GM21528 (cell line): ENCODE data around the gene CSGALNACT2.
"Not testable (repeated sequence)": the region's sequence is repeated elsewhere in the genome, so short reads cannot be mapped to it uniquely, and the experiment has no call there.

Experiments used
- ATAC-seq: cut with Tn5 transposase; IDR thresholded peaks from one replicate; pipeline ENCODE4 v1.9.1; 2021; ENCODE audit warnings: mild to moderate bottlenecking, moderate library complexity; ENCODE audit not compliant: unreplicated experiment, low FRiP score

Gene CSGALNACT2

GRCh38 chr10:43136995-43137716 lies 1.1 kb upstream of the CSGALNACT2 start:
- ATAC-seq = no peak

GRCh38 chr10:43137717-43138020 lies 576 bp upstream of the CSGALNACT2 start:
- peak; percentile 16 for ATAC-seq

DNA sequence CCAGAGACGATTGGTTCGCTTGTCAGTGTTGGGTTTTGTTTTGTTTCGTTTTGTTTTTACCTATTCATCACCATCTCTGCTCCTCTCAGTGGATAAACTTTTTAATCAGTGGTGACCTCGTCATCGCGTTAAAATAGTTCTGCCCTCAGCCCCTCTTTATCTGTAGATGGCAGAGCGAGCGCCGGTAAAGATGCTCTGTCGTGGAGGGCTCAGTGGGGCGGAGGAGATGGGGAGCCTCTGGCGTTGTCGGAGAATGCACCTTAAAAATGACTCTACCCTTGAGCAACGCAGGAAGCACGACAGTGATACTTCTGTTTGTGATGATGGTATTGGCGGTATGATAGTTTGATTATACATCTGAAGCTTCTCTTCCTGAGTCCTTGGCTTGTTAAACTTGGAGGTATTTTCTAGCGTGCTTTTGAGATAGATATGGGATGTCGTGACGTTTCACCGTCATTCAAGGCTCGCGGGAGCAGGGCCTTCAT lies 554 bp downstream of the CSGALNACT2 start:
- peak; percentile 37 for ATAC-seq

GRCh38 chr10:43141421-43141820 lies 3.2 kb downstream of the CSGALNACT2 start:
- ATAC-seq = no peak

GRCh38 chr10:43145311-43145710 lies 7.1 kb downstream of the CSGALNACT2 start:
- no peak for ATAC-seq

DNA sequence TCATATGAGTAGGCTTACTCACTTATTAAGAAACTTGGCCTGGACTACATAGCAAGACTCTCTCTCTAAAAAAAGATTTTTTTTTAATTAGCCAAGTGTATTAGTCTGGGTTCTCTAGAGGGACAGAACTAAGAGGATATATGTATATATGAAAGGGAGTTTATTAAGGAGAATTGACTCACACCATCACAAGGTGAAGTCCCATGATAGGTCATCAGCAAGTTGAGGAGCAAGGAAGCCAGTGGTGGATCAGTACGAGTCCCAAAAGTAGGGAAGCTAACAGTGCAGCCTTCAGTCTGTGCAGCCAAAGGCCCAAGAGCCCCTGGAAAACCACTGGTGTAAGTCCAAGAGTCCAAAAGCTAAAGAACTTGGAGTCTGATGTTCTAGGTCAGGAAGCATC lies 7.7 kb downstream of the CSGALNACT2 start:
- ATAC-seq = not testable (repeated sequence)

- ATAC-seq = no peak
Observed at GRCh38 chr10:43151371-43151770, 13.1 kb downstream of the CSGALNACT2 start.

- no peak for ATAC-seq
Observed at GRCh38 chr10:43153901-43154300, 15.7 kb downstream of the CSGALNACT2 start.

DNA sequence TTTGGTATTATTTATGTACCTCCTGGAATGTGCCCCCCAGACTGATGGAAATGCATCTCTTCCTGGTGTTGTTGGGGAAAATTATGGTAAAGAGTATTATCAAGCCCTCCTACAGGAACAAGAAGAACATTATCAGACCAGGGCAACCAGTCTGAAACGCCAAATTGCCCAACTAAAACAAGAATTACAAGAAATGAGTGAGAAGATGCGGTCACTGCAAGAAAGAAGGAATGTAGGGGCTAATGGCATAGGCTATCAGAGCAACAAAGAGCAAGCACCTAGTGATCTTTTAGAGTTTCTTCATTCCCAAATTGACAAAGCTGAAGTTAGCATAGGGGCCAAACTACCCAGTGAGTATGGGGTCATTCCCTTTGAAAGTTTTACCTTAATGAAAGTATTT lies 17.0 kb downstream of the CSGALNACT2 start:
- ATAC-seq = no peak

GRCh38 chr10:43155741-43156140 lies 17.5 kb downstream of the CSGALNACT2 start:
- ATAC-seq = no peak

DNA sequence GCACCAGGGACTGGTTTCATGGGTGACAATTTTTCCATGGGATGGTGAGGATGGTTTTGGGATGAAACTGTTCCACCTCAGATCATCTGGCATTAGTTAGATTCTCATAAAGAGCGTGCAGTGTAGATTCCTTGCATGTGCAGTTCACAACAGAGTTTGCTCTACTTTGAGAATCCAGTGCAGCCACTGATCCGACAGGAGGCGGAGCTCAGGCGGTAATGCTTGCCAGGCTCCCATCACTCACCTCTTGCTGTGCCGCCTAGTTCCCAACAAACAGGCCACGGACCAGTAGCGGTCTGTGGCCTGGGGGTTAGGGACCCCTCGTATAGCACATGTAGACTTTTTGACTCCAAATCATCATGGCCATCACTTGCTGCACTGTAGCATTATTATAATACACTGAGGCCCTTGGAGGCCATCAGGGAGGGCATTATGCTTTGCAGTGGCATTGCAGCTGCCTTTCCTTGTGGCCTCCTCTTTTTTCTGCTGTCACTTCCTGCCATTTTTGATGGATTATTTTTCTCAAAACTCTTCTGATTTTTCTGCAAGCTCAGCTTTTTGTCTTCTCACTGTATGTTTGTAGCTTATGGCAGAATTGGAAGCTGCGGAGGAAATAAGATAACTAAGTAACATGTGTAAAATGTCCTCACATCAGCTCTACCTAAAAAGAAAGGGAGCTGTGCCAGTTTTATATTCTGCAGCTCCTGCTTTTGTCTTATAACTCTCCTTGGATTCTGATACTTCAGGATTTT lies 18.5 kb downstream of the CSGALNACT2 start:
- no peak for ATAC-seq

- ATAC-seq = no peak
Observed at GRCh38 chr10:43158636-43159035, 20.4 kb downstream of the CSGALNACT2 start.

DNA sequence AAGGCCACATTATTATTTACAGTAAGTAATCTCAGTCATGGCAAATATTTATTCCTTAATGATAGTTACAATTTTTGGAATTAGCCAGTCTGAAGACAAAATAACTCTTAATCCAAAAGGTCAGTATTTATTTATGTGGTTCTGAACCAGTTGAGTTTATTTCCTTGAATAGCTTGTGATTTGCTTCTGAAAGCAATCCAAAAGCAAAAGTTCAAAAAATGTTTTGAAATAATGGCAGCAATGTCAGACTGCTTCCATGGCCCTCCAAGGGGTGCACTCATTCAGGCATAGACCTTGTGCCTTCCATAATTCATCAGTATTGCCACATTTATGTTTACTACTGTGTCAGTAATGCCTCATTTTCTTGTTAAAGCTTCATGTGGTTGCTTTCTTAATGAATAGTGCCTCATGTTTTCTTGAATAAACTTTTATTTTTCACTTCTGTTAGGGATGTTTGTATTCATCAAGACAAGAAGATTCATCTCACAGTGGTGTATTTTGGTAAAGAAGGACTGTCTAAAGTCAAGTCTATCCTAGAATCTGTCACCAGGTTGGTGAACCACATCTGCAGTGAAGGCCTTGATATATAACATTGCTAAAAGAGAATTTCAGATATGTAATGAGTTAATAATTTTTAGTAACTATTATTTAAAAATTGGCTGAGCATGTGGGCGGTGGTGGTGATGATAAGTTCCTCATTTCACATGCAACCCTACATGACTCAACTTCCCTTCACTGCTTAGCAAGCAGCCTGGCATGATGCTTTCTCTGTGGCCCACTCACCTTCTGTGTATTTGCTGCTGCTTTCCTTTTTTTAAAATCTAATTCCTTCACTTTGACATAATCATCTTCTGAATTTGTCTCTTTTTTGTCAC lies 22.0 kb downstream of the CSGALNACT2 start:
- peak; percentile 52 for ATAC-seq

GRCh38 chr10:43160921-43161255 lies 22.6 kb downstream of the CSGALNACT2 start:
- peak; percentile 63 for ATAC-seq

GRCh38 chr10:43162604-43163003 lies 24.4 kb downstream of the CSGALNACT2 start:
- ATAC-seq = no peak

DNA sequence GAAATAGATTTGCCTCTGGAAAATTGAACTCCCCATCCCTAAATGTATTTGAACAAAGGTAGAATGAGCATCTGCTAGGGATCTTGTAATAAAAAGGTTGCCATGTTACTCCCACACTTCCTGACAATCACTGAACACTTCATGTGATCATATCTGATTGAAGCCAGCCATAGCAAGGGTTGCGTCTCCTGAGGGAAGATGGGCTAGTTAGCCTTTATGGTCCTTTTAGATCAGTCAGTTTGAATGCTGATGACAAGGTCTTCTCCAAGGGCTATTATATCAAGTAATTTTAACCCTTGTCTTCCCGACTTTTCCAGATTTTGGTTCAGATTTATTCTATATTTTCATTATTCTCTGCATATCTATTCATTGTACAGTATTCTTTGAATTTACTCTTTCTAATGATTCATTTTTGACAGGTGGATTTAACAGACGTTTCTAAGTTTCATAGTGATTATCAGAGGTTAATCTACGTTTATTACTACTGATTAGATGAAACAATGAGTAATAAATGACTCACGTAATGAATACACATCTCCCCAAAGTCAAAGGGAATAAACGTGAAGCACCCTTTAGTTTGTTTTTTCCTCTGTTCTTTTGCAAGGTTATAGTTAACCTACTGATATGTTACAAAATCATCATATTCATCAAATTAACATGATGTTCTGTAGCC lies 28.1 kb downstream of the CSGALNACT2 start:
- ATAC-seq = no peak

DNA sequence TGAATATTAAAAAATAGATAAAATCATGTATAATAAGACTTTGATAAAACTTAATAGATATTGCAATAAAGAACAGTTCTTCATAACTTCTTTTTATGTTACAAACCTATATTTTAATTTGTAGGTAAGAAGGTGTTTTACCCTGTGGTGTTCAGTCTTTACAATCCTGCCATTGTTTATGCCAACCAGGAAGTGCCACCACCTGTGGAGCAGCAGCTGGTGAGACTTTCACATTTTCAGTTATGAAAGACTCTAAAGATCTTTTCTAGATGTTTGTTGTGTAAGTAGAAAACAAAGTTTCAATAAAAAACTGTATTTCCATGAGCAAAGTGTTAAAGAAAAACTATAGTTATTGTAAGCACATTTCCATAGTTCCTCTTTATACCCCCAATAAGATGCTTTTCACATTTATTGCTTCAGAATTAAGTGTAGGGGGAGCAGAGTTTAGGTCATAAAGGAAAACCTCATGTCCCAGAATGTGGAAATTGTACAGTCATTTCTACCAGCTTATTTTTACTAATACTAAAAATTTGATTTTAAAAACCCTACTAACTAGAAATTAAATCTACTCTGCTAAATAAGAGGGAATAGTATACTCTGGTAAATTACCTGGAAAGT lies 28.7 kb downstream of the CSGALNACT2 start:
- peak; percentile 73 for ATAC-seq

DNA sequence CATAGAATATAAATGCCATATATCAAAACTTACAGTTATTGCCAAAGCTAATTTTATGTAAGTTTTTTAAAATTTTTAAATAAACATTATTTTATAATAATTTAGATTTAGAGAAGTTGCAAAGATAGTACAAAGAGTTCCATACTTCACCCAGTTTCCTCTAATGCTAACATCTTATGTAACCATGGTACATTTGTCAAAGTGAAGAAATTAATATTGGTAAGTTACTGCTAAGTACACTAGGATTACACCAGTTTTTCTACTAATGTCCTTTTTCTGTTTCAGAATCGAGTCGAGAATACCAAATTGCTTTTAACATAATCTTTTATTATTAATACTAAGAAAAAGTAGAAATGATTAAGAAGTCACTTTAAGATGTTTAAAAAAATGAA lies 29.2 kb downstream of the CSGALNACT2 start:
- ATAC-seq = no peak

GRCh38 chr10:43170491-43170890 lies 32.2 kb downstream of the CSGALNACT2 start:
- no peak for ATAC-seq

DNA sequence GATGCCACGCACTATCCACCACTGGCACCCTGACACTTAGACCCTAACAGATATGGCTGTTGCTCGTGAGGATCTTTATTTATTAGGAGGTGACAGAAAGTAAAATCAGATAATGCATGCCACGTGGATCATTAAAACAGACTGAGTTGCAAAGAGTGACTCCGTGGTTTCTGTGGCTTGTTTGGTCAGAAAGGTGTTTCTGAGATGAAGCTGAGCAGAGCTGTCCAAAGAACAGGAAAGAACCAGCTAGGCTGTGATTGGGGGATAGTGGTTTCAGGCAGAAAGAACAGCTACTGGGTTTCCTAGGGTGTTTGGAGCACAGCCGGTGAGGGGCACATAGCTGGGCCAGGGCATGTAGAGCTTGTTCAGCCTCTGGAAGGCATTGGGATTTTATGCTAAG lies 34.4 kb downstream of the CSGALNACT2 start:
- no peak for ATAC-seq
